ENCODE results near the gene GAS7. TPM values are rescaled to one million over a fixed set of nuclear protein-coding genes. Genes with fewer than 3 reads are reported as not detected.

The GAS7 gene
- total and polyA plus RNA-seq, 2 donors (not counting 1 experiment from before 2014, with no cell fraction given) = 3.4 to 13.6 TPM

GRCh38 chr17:9981344-9981915 lies 217.0 kb downstream of the GAS7 start:
- Histone ChIP-seq H3K9me3 (ENCODE audit: control extremely low read depth in 1 of 3, control insufficient read depth in 2 of 3, insufficient read depth in 1 of 3, low read length in 2 of 3) (no peaks in the 10 kb centered on the region), H4K20me1 (ENCODE audit: control insufficient read depth, insufficient read depth, low read length, poor library complexity, severe bottlenecking) (no peaks in the 10 kb centered on the region), H3K79me2 (ENCODE audit: control insufficient read depth, insufficient read depth, low read length) (no peaks in the 10 kb centered on the region), H3K4me2 (replicated peaks; ENCODE audit: low read depth, low read length, poor library complexity, severe bottlenecking) (no peak overlapping the region), H3K27me3 (replicated peaks in 1 of 4; ENCODE audit: control extremely low read depth in 1 of 4, control insufficient read depth in 3 of 4, insufficient read depth in 4 of 4, low read length in 3 of 4) (no peaks in the 10 kb centered on the region), H3K4me3 (ENCODE audit: control extremely low read depth in 1 of 5, extremely low read depth in 1 of 5, insufficient read depth in 1 of 5, low read depth in 2 of 5, low read length in 4 of 5) (no peak overlapping the region), H3K27ac (ENCODE audit: low read length in 2 of 2) (no peak overlapping the region), H3K9ac (ENCODE audit: low read length) (no peak overlapping the region), H3K4me1 (ENCODE audit: control insufficient read depth in 2 of 2, insufficient read depth in 2 of 2, low read length in 2 of 2) (no peaks in the 10 kb centered on the region), H2AFZ (ENCODE audit: insufficient read depth, low read depth, low read length, poor library complexity, severe bottlenecking) (no peak overlapping the region), H3K36me3 (replicated peaks in 1 of 2; ENCODE audit: control extremely low read depth in 1 of 2, control insufficient read depth in 1 of 2, extremely low read depth in 1 of 2, insufficient read depth in 2 of 2, low read length in 1 of 2) (no peaks in the 10 kb centered on the region)
- DNase-seq = no peak
- no peak overlapping the region for H3K27ac Mint-ChIP-seq
- no peaks in the 10 kb centered on the region for H3K9me3 Mint-ChIP-seq (ENCODE audit: insufficient read depth)
- H3K4me1 Mint-ChIP-seq = peaks cover 5% of the 10 kb centered on the region
- ATAC-seq (ENCODE audit: low read depth) = no peak
- no peaks in the 10 kb centered on the region for H3K27me3 Mint-ChIP-seq
- intact Hi-C loops (cut with micrococcal nuclease) = loop anchor here (5.0 kb wide), 1 partner anchor 246 kb away; no protein-coding TSS in a partner anchor
- POLR2A ChIA-PET = no interaction called here
- no peak for TF ChIP-seq CTCF (IDR thresholded peaks at IDR 0.05)
- TF ChIP-seq EZH2 (IDR thresholded peaks at IDR 0.05; ENCODE audit: borderline replicate concordance, insufficient read depth, low read depth, low read length, poor library complexity, severe bottlenecking) = no peak
- CTCF ChIA-PET = interaction anchor here (1.0 to 1.7 kb wide), 5 partner anchors 8 to 248 kb away, joined by 3 to 5 read pairs (median 3); no protein-coding TSS in a partner anchor
- H3K4me3 Mint-ChIP-seq = no peak overlapping the region
- WGBS (ENCODE audit: insufficient coverage) = 90% methylated on average over 3 of the region's 4 CpGs

GRCh38 chr17:9979463-9979995 lies 218.9 kb downstream of the GAS7 start:
- ChIA-PET CTCF (interaction anchor here (1.7 kb wide), 1 partner anchor 10 kb away, joined by 5 read pairs; no protein-coding TSS in a partner anchor), POLR2A (no interaction called here)
- no peak overlapping the region for H3K9ac ChIP-seq (ENCODE audit: low read length)
- DNase-seq (no peak), ATAC-seq (ENCODE audit: low read depth) (no peak)
- H3K9me3 ChIP-seq (ENCODE audit: control extremely low read depth in 1 of 3, control insufficient read depth in 2 of 3, insufficient read depth in 1 of 3, low read length in 2 of 3) = no peaks in the 10 kb centered on the region
- Mint-ChIP-seq H3K27me3 (no peaks in the 10 kb centered on the region), H3K27ac (no peak overlapping the region), H3K4me1 (no peaks in the 10 kb centered on the region), H3K9me3 (ENCODE audit: insufficient read depth) (no peaks in the 10 kb centered on the region), H3K4me3 (no peak overlapping the region)
- H3K27me3 ChIP-seq (replicated peaks in 1 of 4; ENCODE audit: control extremely low read depth in 1 of 4, control insufficient read depth in 3 of 4, insufficient read depth in 4 of 4, low read length in 3 of 4) = no peaks in the 10 kb centered on the region
- TF ChIP-seq EZH2 (IDR thresholded peaks at IDR 0.05; ENCODE audit: borderline replicate concordance, insufficient read depth, low read depth, low read length, poor library complexity, severe bottlenecking) (no peak), CTCF (IDR thresholded peaks at IDR 0.05) (no peak)
- H3K79me2 ChIP-seq (ENCODE audit: control insufficient read depth, insufficient read depth, low read length) = no peaks in the 10 kb centered on the region
- no peak overlapping the region for H3K27ac ChIP-seq (ENCODE audit: low read length in 2 of 2)
- no peaks in the 10 kb centered on the region for H3K4me1 ChIP-seq (ENCODE audit: control insufficient read depth in 2 of 2, insufficient read depth in 2 of 2, low read length in 2 of 2)
- H3K4me3 ChIP-seq (ENCODE audit: control extremely low read depth in 1 of 5, extremely low read depth in 1 of 5, insufficient read depth in 1 of 5, low read depth in 2 of 5, low read length in 4 of 5) = no peak overlapping the region
- no peaks in the 10 kb centered on the region for H3K36me3 ChIP-seq (replicated peaks in 1 of 2; ENCODE audit: control extremely low read depth in 1 of 2, control insufficient read depth in 1 of 2, extremely low read depth in 1 of 2, insufficient read depth in 2 of 2, low read length in 1 of 2)
- intact Hi-C loops (cut with micrococcal nuclease) = no loop called here
- no peak overlapping the region for H2AFZ ChIP-seq (ENCODE audit: insufficient read depth, low read depth, low read length, poor library complexity, severe bottlenecking)
- H4K20me1 ChIP-seq (ENCODE audit: control insufficient read depth, insufficient read depth, low read length, poor library complexity, severe bottlenecking) = no peaks in the 10 kb centered on the region
- no peak overlapping the region for H3K4me2 ChIP-seq (replicated peaks; ENCODE audit: low read depth, low read length, poor library complexity, severe bottlenecking)
- 91% methylated on average over 11 of the region's 13 CpGs for WGBS (ENCODE audit: insufficient coverage)

All from B cell (primary cell).